Measurements from ENCODE around the gene CTNNBL1.
A peak's percentile ranks its signal among the peaks of the same experiment; 100 is the strongest.

The CTNNBL1 gene

GRCh38 chr20:37885042-37885441 is 191.2 kb downstream of the CTNNBL1 start:
- no peak for DNase-seq

GRCh38 chr20:37885593-37886503 is 192.0 kb downstream of the CTNNBL1 start:
- DNase-seq, result no peak

- DNase-seq, result no peak
Observed at GRCh38 chr20:37886851-37887297, 193.0 kb downstream of the CTNNBL1 start.

- DNase-seq, result no peak
Observed at GRCh38 chr20:37888641-37889040, 194.8 kb downstream of the CTNNBL1 start.

- DNase-seq, result no peak
Observed at GRCh38 chr20:37890108-37890507, 196.3 kb downstream of the CTNNBL1 start.

- DNase-seq, result no peak
Observed at GRCh38 chr20:37890643-37891042, 196.8 kb downstream of the CTNNBL1 start.

GRCh38 chr20:37892001-37892400 is 198.2 kb downstream of the CTNNBL1 start:
- DNase-seq, result no peak

GRCh38 chr20:37893566-37894241 is 199.9 kb downstream of the CTNNBL1 start:
- DNase-seq, result no peak

GRCh38 chr20:37894454-37894853 is 200.6 kb downstream of the CTNNBL1 start:
- DNase-seq, result no peak

GRCh38 chr20:37895166-37895565 is 201.3 kb downstream of the CTNNBL1 start:
- no peak for DNase-seq

GRCh38 chr20:37896932-37897548 is 203.2 kb downstream of the CTNNBL1 start:
- no peak for DNase-seq

- DNase-seq, result no peak
Observed at GRCh38 chr20:37898233-37899104, 204.6 kb downstream of the CTNNBL1 start.

GRCh38 chr20:37899105-37900045 is 205.5 kb downstream of the CTNNBL1 start:
- no peak for DNase-seq

GRCh38 chr20:37901240-37901639 is 207.4 kb downstream of the CTNNBL1 start:
- no peak for DNase-seq

GRCh38 chr20:37901654-37902503 is 208.0 kb downstream of the CTNNBL1 start:
- DNase-seq, result peak; percentile 29

GRCh38 chr20:37902504-37903313 is 208.9 kb downstream of the CTNNBL1 start, which contains the start of gene VSTM2L:
Gene VSTM2L, plus strand, starts transcription at chr20:37903127. Its CDS starts 224 bp downstream, at chr20:37903351.
- no peak for DNase-seq

- no peak for DNase-seq
Observed at GRCh38 chr20:37903317-37904007, 209.6 kb downstream of the CTNNBL1 start.

GRCh38 chr20:37904008-37904642 is 210.3 kb downstream of the CTNNBL1 start:
- no peak for DNase-seq
